KBM-7 (cell line): Measurements from ENCODE around the gene SLC7A7.
"Not testable (repeated sequence)": the region's sequence is repeated elsewhere in the genome, so short reads cannot be mapped to it uniquely, and the experiment has no call there.

Experiments
- DNase-seq: peaks from one replicate; pipeline ENCODE4 v3.0.0-alpha.2; 2015
- in situ Hi-C: fragments of 300-500 bp; cut with MboI; formaldehyde crosslinking; loops from 2 replicates; pipeline ENCODE4 v1.14.3; 2020; ENCODE audit warnings: low sequenced_read_pairs, low pct_unique_long_range_greater_than_20kb, mixed read lengths

Gene SLC7A7

GRCh38 chr14:22724847-22725246, 90.4 kb downstream of the SLC7A7 start:
- in situ Hi-C loops, DNase-seq: not testable (repeated sequence)

GRCh38 chr14:22723815-22724214, 91.4 kb downstream of the SLC7A7 start:
- no peak for DNase-seq
- in situ Hi-C loops: no loop called here
